Neutrophil (primary cell): ENCODE data around the gene TASOR.

Source experiments
- H3K27ac ChIP-seq: fragments of 200-600 bp; sonication (generic); 2 replicates; pipeline ENCODE4 v1.5.1; 2016; ENCODE audit warnings: mild to moderate bottlenecking, moderate library complexity
- H3K27me3 ChIP-seq: fragments of 200-600 bp; sonication (generic); 2 replicates; pipeline ENCODE4 v1.6.0; 2016; ENCODE audit warnings: mild to moderate bottlenecking
- H3K36me3 ChIP-seq: fragments of 200-600 bp; sonication (generic); 2 replicates; pipeline ENCODE4 v1.5.1; 2017
- H3K4me1 ChIP-seq, 2 experiments: fragments of 200-600 bp in 1 of 2; sonication (generic) in 1 of 2; 1 replicate in 1 of 2; 2 replicates in 1 of 2; pipeline versions ENCODE4 v1.5.1 to v1.6.1; 2013 to 2016; ENCODE audit warnings: low read depth in 1 of 2, low read length in 1 of 2, mild to moderate bottlenecking in 1 of 2, moderate library complexity in 1 of 2; ENCODE audit not compliant: control insufficient read depth in 1 of 2, insufficient read depth in 1 of 2
- H3K4me3 ChIP-seq, 2 experiments: fragments of 200-600 bp in 1 of 2; sonication (generic) in 1 of 2; 1 replicate in 1 of 2; 2 replicates in 1 of 2; pipeline ENCODE4 v1.5.1; 2013 to 2016; ENCODE audit warnings: low read depth in 1 of 2, low read length in 1 of 2, mild to moderate bottlenecking in 1 of 2, moderate library complexity in 1 of 2
- H3K9me3 ChIP-seq: fragments of 200-600 bp; sonication (generic); 2 replicates; pipeline ENCODE4 v1.5.1; 2016
- TF ChIP-seq, protein P1 (sequence below): fragments of 200-600 bp; sonication (generic); IDR thresholded peaks from 2 replicates; pipeline ENCODE4 v1.5.1; 2016; ENCODE audit warnings: antibody characterized with exemption

The TASOR gene

GRCh38 chr3:56688191-56688590 lies 5.1 kb upstream of the TASOR start:
- TF ChIP-seq, protein P1, sequence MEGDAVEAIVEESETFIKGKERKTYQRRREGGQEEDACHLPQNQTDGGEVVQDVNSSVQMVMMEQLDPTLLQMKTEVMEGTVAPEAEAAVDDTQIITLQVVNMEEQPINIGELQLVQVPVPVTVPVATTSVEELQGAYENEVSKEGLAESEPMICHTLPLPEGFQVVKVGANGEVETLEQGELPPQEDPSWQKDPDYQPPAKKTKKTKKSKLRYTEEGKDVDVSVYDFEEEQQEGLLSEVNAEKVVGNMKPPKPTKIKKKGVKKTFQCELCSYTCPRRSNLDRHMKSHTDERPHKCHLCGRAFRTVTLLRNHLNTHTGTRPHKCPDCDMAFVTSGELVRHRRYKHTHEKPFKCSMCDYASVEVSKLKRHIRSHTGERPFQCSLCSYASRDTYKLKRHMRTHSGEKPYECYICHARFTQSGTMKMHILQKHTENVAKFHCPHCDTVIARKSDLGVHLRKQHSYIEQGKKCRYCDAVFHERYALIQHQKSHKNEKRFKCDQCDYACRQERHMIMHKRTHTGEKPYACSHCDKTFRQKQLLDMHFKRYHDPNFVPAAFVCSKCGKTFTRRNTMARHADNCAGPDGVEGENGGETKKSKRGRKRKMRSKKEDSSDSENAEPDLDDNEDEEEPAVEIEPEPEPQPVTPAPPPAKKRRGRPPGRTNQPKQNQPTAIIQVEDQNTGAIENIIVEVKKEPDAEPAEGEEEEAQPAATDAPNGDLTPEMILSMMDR: no peak
- Histone ChIP-seq H3K27me3 (no peaks in the 10 kb centered on the region), H3K36me3 (no peaks in the 10 kb centered on the region), H3K4me3 (no peak overlapping the region), H3K27ac (no peak overlapping the region), H3K4me1 (peaks cover 9 to 11% of the 10 kb centered on the region in 2 experiments), H3K9me3 (no peaks in the 10 kb centered on the region)

DNA sequence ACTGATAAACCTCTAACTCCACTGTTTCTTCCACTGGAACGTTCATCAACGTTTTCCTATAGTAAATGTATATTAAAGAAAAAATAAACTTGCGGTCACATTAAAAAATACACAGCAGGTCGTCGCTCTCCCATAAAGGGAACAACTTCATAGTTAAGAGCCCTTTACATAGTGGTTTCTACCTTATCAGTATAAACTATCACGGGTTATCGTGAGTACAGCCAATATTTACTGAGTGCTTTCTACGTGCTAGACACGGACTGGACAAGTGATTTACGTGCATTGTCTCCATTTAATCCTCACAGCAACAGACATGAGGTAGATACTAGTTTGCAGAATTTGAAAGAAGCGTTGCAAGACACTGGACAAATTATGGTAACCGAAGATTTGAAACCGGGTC lies 964 bp upstream of the TASOR start:
- Histone ChIP-seq H3K36me3 (no peaks in the 10 kb centered on the region), H3K9me3 (no peaks in the 10 kb centered on the region), H3K27ac (no peak overlapping the region), H3K4me1 (peaks cover 28 to 30% of the 10 kb centered on the region in 2 experiments), H3K4me3 (peak overlapping the region in 1 of 2 experiments; percentile 100), H3K27me3 (no peaks in the 10 kb centered on the region)
- TF ChIP-seq, protein P1: no peak

DNA sequence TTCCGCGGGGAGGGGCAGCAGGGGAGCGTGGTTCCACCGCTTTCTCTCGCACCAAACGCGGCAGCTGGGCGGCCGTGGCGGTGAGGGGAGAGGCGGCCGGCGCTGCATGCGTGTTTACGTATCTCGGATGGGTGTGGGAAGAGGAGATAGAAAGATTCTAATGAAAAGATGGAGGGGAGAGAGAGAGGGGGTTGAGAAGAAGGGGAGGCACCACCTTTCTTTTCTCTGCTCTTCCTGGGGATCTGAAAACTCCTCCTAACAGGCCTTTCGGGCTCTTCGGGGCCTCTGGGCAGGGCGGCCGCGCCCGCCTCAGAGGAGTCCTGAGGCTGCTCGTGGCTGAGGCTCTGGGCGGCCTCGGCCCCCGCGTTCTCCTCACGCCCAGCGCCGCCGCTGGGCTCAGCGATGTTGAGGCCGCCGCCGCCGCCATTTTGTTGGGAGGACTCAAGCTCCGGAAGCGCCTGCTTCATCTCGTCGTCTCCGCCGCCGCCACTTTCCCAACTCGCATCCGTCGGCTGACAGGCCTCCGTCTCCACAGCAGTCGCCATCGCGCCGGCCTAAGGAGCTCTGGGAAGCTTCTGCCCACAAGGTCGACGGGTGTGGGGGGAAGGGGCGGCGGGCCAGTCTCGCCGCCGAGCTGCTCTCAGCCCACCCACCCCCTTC lies 473 bp downstream of the TASOR start:
- no peaks in the 10 kb centered on the region for H3K36me3 ChIP-seq
- H3K27me3 ChIP-seq: no peaks in the 10 kb centered on the region
- H3K9me3 ChIP-seq: no peaks in the 10 kb centered on the region
- TF ChIP-seq, protein P1: no peak
- peak overlapping the region; percentile 98 to 100 for H3K4me3 ChIP-seq
- H3K27ac ChIP-seq: peak overlapping the region; percentile 98
- H3K4me1 ChIP-seq: peaks cover 28 to 35% of the 10 kb centered on the region in 2 experiments

DNA sequence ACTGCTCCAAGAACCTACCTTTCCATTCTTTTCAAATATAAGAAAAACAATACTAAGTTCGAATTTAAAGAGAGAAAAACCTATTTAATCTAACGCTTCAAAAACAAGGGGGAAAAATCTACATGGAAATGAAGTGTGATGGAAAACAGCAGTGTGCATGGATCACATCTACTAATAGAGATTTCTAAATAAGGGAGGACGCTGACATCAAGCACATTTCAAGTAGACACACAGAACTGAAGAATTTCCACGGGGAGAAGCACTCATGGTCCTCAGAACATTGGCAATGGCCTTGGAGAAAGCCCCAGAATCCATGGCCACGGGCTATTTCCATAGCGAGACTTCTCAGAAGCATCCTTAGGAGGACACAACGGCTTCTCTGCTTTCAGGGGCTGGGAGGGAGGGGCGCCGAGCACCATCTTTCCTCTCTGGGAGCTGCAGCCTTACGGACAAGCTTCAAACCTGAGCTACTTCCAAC lies 1.0 kb downstream of the TASOR start:
- Histone ChIP-seq H3K4me1 (peaks cover 28 to 37% of the 10 kb centered on the region in 2 experiments), H3K9me3 (no peaks in the 10 kb centered on the region), H3K27me3 (no peaks in the 10 kb centered on the region), H3K27ac (peak overlapping the region; percentile 98), H3K4me3 (peak overlapping the region; percentile 98 to 100), H3K36me3 (no peaks in the 10 kb centered on the region)
- TF ChIP-seq, protein P1: no peak

DNA sequence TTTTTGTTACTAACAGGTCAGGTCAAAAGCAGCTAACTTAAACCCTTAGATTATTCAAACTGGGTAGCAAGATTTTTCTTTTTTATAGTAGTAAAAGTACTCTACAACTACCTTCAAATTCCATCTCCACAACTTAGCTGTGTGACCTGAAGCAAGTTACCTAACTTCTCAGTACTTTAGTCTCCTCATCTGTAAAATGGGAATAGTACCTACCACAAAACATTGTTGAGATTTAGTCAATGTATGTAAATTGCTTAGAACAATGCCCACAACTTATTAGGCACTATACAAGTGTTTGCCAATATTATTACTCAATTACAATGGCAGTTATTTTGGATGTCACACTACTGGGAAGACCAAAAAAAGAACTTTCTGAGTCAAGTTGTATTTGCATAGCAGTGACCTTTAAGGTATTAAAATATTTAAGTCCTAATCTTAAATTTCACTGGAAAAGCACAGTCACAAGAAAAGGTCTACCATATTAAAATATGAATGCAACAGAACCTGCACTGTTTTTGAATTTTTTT lies 2.9 kb downstream of the TASOR start:
- no peak overlapping the region for H3K27ac ChIP-seq
- H3K27me3 ChIP-seq: no peaks in the 10 kb centered on the region
- H3K4me3 ChIP-seq: no peak overlapping the region
- no peaks in the 10 kb centered on the region for H3K36me3 ChIP-seq
- H3K9me3 ChIP-seq: no peaks in the 10 kb centered on the region
- TF ChIP-seq, protein P1: no peak
- peaks cover 28 to 37% of the 10 kb centered on the region in 2 experiments for H3K4me1 ChIP-seq
